AG09309 (cell line): ENCODE data around the gene NDST3.

Experiments
- DNase-seq: peaks from one replicate; pipeline ENCODE4 v3.0.0-alpha.2; 2010; ENCODE audit warnings: low read depth
- H3K4me3 ChIP-seq: 2 replicates; pipeline ENCODE4 v1.5.1; 2011; ENCODE audit warnings: mild to moderate bottlenecking, low read depth, low read length, moderate library complexity; ENCODE audit not compliant: control insufficient read depth
- CTCF ChIP-seq: IDR thresholded peaks from 2 replicates; pipeline ENCODE4 v1.5.1; 2011; ENCODE audit warnings: mild to moderate bottlenecking, low read depth, low read length, inconsistent platforms; ENCODE audit not compliant: insufficient read depth, control insufficient read depth; ENCODE audit errors: missing control alignments

Gene NDST3

GRCh38 chr4:118277243-118277642, 243.0 kb downstream of the NDST3 start:
- H3K4me3 ChIP-seq = no peak overlapping the region

GRCh38 chr4:118278473-118279274, 244.4 kb downstream of the NDST3 start:
- peak; percentile 46 for DNase-seq
- peak overlapping the region; percentile 61 for H3K4me3 ChIP-seq
- no peak for TF ChIP-seq CTCF

More at GRCh38 chr4:118277243-118277642, 243.0 kb downstream of the NDST3 start:
- DNase-seq = no peak
- TF ChIP-seq CTCF = no peak

GRCh38 chr4:118279328-118279727, 245.0 kb downstream of the NDST3 start:
- no peak for DNase-seq
- H3K4me3 ChIP-seq = peak overlapping the region; percentile 61
- no peak for TF ChIP-seq CTCF

- H3K4me3 ChIP-seq = peak overlapping the region; percentile 61
- no peak for DNase-seq
- TF ChIP-seq CTCF = no peak
These were observed 245.7 kb downstream of the NDST3 start for GRCh38 chr4:118279920-118280432.

- peak overlapping the region; percentile 61 for H3K4me3 ChIP-seq
- peak; percentile 52 for DNase-seq
- TF ChIP-seq CTCF = peak; percentile 71
These were observed 246.4 kb downstream of the NDST3 start for GRCh38 chr4:118280501-118281218.

GRCh38 chr4:118281611-118282442, 247.5 kb downstream of the NDST3 start:
- no peak overlapping the region for H3K4me3 ChIP-seq
- no peak for TF ChIP-seq CTCF
- DNase-seq = no peak
